Omental fat pad (tissue), 4 donors: ENCODE data around the gene RBMS2. TPM values are rescaled to one million over a fixed set of nuclear protein-coding genes. Genes with fewer than 3 reads are reported as not detected.

Experiments
- ATAC-seq: fragments of 150-250 bp; one replicate; pipeline ENCODE4 v1.9.1; 2016; ENCODE audit warnings: mild to moderate bottlenecking, moderate library complexity; ENCODE audit not compliant: low FRiP score
- DNase-seq: peaks from one replicate; pipeline ENCODE4 v3.0.0-alpha.2; 2019; ENCODE audit warnings: low spot score
- total RNA-seq, 4 donors: library from RNA; depleted of rRNA; stranded (reverse); fragments of >200 nt; gene quantifications; one replicate each; pipeline ENCODE4 v1.1.0, GENCODE V29; 2016
- TF ChIP-seq, protein P1 (sequence below), 3 donors: fragments of 450-650 bp; IDR thresholded peaks; one replicate each; pipeline ENCODE4 v1.5.1; 2016 to 2017; ENCODE audit warnings: antibody characterized with exemption in 3 of 3, mild to moderate bottlenecking in 3 of 3, moderate library complexity in 2 of 3

Gene RBMS2
- total RNA-seq, 4 donors from 2014 or later, result 22.2 to 63.8 (median 30.6) TPM

DNA sequence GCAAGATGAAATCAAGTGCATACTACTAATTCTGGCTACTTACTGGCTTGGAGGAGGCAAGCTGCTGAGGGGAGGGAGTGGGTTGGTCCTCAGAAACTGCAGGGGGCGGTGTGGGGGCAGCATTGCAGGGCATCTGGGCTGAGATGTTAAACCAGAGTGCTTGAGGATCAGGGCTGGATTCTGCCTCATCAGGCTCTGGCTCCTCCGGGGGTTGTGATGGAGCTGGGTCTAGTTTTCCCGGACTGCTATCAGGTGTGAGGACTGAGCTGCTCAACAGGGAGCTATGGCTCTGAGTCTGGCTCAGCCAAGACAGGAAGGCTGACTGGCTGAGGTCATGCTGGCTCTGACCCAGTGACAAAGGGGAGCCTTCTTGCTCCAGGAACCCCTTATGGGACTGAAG, 79.9 kb downstream of the RBMS2 start:
- DNase-seq (no peak), ATAC-seq (no peak)
- TF ChIP-seq, protein P1, sequence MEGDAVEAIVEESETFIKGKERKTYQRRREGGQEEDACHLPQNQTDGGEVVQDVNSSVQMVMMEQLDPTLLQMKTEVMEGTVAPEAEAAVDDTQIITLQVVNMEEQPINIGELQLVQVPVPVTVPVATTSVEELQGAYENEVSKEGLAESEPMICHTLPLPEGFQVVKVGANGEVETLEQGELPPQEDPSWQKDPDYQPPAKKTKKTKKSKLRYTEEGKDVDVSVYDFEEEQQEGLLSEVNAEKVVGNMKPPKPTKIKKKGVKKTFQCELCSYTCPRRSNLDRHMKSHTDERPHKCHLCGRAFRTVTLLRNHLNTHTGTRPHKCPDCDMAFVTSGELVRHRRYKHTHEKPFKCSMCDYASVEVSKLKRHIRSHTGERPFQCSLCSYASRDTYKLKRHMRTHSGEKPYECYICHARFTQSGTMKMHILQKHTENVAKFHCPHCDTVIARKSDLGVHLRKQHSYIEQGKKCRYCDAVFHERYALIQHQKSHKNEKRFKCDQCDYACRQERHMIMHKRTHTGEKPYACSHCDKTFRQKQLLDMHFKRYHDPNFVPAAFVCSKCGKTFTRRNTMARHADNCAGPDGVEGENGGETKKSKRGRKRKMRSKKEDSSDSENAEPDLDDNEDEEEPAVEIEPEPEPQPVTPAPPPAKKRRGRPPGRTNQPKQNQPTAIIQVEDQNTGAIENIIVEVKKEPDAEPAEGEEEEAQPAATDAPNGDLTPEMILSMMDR (IDR thresholded peaks at IDR 0.05), result no peak

DNA sequence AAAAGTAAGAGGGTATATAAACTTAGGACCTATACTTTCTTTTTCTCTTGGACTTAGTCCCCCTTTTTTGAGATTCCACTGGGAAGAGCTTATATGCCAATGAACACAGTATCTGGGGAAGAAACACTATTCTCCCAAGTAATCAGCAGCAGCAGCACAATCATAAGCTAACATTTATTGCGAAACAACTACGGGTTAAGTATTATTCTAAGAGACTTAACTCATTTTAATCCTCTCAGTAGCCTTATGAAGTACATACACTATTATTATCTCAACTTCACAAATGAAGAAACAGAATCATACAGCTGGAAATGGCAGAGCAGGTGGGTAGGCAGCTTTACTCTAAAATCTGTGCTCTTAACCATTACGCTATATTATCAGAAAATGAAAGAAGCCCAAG, 80.6 kb downstream of the RBMS2 start:
- TF ChIP-seq, protein P1 (IDR thresholded peaks at IDR 0.05), result no peak
- no peak for ATAC-seq
- no peak for DNase-seq

DNA sequence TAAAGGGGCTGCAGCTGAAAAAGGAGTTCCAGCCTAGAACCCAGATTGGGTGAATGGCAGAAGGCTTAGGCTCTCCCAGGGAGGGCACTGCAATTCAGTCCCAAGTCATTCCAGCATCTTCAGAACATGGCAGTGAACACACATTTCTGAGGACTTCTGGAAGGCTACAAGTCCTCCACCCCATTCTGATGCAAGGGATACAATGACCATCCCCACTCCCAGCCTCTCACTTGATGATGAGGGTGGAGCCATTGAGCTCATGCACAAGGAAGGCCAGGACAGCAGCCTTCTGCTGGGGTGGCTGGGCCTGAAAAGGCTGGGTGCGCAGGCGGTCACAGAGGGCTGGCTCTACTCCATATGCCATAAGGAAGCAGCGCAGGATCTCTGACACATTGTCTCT, 82.7 kb downstream of the RBMS2 start:
- DNase-seq, result no peak
- ATAC-seq, result no peak
- TF ChIP-seq, protein P1 (IDR thresholded peaks at IDR 0.05), result no peak

DNA sequence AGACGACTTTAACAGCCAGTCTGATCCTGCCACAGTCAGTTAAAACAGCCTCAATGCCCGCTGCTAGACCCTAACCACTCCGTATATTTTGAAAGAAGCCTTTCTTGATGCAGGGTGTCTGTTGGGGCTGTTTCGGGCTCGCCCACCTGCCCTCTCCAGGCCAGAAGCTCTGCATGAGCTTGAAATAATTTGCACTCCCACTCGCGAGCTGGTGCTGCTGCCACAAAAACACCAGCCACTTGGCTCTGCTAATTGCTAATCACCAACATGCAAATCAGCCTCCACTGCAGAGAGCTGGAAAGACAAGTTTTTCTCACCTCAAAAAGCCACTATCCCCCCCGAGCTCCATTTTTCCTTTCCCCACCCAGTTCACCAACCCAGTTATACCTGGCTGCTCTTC, 93.0 kb downstream of the RBMS2 start:
- ATAC-seq, result no peak
- TF ChIP-seq, protein P1 (IDR thresholded peaks at IDR 0.05), result no peak
- no peak for DNase-seq

DNA sequence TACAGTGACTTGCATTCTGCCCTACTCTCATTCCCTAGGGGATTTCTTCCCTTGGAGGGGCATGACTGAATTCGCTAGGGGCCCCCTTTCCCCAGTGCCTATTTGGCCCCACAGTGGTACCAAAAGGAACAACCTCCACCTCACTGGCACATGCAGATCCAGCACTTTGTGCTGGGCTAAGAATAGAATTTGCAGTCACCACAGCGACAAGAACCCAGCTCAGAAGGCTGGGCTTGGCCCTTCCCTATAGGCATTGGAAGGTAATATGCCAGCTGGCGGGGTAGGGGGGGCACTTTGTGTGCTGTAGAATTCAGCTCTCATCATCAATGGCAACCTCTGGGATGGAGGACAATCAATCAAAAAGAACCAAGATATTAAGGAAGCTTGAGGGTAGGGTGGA, 94.6 kb downstream of the RBMS2 start:
- ATAC-seq (no peak), DNase-seq (no peak)
- TF ChIP-seq, protein P1 (IDR thresholded peaks at IDR 0.05), result no peak

DNA sequence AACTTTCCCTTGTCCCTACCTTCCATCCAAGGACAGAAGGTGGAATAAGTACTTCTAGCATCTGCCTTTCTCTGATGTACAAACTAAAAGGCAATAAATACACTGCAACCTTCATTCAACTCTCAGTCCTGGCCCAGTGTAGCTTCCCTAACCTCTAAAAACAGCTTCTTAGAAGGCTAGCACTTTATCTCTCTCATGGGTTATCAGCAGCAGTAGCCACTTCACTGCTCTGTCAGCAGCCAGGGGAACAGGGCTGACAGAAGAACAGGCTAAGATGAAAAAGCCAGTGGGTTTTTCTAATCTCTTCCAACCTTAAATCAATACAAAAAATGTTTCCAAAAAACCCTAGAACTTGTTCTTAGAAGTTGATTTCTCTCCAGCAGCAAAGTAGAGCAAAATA, 95.3 kb downstream of the RBMS2 start:
- DNase-seq (no peak), ATAC-seq (no peak)
- TF ChIP-seq, protein P1 (IDR thresholded peaks at IDR 0.05), result no peak

DNA sequence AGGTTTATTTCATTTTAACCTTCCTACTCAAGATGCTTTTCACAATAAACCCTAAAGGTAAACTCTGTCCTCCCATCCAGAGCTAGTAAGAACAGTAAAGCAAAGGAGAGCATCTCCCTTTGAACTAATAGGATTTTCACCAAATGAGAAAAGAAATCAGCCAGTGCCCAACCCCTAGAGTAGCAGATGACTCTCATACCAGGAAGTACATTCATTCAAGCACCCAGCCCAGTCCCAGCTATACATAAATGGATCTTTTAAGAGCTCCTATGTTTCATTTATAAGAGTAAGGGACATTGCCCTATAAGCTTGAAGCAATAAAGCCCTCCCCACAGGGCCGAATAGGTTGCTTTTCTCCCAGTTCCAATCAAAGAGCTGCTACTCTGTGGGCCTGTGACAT, 100.9 kb downstream of the RBMS2 start:
- DNase-seq (no peak), ATAC-seq (no peak)
- TF ChIP-seq, protein P1 (IDR thresholded peaks at IDR 0.05), result no peak
